Inferior parietal cortex (tissue), 1 donor: ENCODE measurements around the gene MEF2B.
"Not testable (repeated sequence)": the region's sequence is repeated elsewhere in the genome, so short reads cannot be mapped to it uniquely, and the experiment has no call there.

ENCODE experiments used
- DNase-seq: peaks from one replicate; pipeline ENCODE4 v3.0.0-alpha.2; 2016; ENCODE audit errors: extremely low spot score

The MEF2B gene

DNA sequence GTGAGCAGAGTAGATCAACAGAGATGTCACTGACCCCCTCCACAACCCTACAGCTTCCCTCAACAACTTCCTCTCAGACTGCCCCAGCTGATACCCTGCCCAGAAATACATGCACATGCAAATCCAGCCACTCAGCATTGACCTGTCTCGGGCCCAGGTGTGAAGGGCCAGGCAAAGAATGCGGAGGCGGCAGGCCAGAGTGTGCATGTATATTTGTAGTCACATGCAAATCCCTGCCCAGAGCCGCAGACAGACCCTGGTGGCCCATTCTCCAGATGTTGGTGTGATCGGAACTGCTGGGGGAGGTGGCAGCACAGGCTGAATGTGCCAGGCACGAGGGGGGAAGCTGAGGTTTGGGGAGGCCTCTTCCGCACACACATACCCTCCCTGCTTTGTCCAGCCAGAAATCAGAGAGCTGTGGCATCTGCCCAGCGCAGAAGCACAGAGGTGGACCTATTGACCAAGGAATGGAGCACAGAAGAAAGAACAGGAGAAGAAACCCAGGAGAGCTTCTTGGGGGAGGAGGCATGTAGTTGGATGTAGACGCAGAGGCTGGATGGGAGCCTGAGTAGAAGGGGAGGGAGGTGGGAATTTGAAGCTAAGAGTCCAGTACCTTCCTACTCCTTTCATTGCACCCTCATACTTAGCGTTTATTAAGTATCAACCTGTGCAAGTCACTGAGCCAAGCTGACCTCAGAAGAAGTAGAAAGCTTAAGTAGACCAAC, 14.4 kb downstream of the MEF2B start:
- no peak for DNase-seq

DNA sequence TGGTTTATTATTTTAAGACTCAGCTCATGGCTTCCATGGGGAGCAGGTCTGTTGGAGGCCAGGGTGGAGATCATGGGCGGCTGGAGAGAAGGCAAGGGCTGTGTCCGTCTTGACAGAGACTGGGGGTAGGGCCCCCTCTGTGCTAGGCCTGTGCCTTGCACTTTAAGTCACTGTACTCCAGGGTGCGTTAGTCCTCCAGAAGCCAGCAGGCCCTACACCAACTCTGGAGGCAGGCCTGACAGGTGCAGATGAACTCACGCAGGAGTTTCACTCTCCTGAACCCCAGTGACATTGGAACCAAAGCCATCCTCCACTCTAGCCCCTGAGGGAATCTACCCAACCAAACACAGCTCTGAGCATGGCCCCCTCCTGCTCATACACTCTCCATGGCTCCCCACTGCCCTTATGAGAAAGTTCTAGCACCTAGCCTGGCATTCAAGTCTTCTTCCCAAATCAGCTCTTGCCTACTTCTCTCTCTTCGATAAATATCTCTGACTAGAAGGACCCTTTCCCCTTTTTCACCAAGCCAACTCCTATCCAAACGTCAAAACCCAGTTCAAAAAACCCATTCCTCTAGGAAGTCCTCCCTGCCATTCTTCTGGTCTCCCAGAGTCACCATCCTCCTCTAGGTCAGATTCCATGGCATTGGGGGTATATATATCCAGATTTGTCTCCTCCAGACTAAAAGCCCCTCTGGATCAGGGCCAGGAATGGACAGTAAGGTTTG, 15.1 kb downstream of the MEF2B start:
- no peak for DNase-seq

- DNase-seq = no peak
These were observed 17.2 kb downstream of the MEF2B start for GRCh38 chr19:19152668-19153384.

DNA sequence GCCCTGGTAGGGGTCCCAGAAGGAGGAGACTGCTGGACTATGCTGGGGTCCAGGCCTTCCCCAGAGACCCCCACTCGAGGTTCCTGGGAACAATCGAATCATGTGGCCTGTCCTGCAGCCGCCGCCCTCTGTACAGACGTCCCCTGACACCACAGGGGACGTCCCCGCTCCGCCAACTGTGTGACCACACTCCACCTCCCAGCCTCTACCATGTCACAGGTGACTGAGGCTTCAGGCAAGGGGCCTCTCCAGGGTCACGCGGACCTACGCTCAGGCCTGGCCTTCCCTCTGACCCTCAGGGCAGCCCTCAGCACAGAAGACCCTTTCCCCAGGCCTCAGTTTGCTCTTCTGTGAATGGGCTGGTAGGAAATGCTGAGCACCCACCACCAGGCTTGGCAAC, 18.6 kb downstream of the MEF2B start:
- DNase-seq = no peak

GRCh38 chr19:19149435-19149834, 20.6 kb downstream of the MEF2B start:
- DNase-seq = no peak

DNA sequence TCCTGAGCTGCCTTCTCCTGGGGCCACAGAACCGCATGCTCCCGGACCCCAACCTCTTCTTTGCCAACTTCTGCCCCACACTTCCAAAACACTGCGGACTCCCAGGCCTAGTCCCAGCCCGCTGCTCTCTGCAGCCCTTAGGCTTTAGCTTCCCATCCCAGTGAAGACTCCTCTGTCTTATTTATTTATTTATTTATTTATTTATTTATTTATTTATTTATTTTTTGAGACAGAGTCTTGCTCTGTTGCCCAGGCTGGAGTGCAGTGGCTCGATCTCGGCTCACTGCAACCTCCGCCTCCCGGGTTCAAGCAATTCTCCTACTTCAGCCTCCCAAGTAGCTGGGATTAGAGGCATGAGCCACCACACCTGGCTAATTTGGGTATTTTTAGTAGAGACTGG, 21.6 kb downstream of the MEF2B start:
- DNase-seq = not testable (repeated sequence)

DNA sequence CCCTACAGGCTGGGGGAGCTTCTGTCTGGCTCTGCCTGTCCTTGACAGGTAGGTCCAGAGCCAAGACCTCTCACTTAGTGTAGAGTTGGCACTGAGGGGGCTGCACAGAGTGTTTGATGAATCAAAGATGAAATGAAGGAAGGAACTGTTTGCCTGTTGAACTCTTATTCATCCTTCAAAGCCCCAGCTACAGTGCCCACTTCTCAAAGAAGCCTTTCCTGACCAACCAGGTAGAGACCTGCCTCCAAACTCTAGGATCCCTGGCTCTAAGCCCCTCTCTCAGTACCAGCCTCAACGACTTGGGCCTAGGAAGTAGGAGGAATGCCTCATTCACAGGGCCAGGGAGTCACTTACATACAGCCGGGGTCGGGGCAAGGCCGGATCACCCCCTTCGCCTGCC, 22.7 kb downstream of the MEF2B start:
- DNase-seq = no peak

GRCh38 chr19:19146865-19147264, 23.2 kb downstream of the MEF2B start:
- no peak for DNase-seq

DNA sequence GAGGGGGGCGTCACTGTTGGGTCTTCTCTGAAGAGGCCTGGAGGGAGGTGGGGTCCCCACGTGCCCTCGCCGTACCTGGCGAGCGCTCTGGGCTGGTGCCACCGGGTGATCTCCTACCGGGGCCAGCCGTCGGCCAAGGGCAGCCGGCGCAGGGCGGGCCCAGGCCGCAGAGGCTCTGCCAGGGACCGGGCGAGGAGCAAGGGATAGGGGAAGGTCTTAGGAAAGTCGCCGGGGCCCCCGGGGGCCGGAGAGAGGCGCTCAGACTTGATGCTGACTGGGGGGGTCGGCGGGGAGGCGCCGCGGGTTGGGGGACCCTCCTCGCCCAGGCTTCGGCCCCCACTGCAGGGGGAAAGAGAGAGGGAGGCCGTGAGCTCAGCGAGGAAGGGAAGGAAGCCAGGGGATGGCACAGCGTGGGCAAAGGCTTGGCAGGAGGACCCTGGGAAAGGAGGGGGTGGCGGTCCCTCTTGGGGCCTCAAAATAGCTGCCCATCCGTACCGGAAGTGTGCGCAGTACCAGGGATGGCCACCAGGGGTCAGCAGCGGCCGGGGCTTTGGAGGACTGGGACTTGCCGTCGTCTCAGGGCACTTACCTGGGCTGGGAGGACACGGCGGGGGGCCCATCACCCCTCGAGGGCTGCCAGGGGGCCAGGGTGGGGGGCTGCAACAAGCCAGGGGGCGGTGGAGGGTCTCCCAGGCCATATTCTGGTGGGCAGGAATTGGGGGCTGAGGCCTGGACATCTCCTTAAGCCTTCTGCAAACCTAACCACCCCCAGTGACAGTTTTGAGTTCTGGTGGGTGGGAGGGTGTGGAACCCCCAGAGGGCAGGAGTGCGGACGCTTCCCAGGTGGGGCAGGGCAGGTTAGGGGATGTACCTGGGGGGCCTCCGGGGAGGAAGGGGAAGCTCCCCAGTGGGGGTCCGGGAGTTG, 24.1 kb downstream of the MEF2B start:
- DNase-seq = peak; percentile 70

- no peak for DNase-seq
These were observed 24.8 kb downstream of the MEF2B start for GRCh38 chr19:19145281-19145680.

GRCh38 chr19:19142347-19142746, 27.7 kb downstream of the MEF2B start:
- no peak for DNase-seq

- no peak for DNase-seq
These were observed 29.6 kb downstream of the MEF2B start for GRCh38 chr19:19140476-19140875.

- no peak for DNase-seq
These were observed 30.2 kb downstream of the MEF2B start for GRCh38 chr19:19139876-19140229.

DNA sequence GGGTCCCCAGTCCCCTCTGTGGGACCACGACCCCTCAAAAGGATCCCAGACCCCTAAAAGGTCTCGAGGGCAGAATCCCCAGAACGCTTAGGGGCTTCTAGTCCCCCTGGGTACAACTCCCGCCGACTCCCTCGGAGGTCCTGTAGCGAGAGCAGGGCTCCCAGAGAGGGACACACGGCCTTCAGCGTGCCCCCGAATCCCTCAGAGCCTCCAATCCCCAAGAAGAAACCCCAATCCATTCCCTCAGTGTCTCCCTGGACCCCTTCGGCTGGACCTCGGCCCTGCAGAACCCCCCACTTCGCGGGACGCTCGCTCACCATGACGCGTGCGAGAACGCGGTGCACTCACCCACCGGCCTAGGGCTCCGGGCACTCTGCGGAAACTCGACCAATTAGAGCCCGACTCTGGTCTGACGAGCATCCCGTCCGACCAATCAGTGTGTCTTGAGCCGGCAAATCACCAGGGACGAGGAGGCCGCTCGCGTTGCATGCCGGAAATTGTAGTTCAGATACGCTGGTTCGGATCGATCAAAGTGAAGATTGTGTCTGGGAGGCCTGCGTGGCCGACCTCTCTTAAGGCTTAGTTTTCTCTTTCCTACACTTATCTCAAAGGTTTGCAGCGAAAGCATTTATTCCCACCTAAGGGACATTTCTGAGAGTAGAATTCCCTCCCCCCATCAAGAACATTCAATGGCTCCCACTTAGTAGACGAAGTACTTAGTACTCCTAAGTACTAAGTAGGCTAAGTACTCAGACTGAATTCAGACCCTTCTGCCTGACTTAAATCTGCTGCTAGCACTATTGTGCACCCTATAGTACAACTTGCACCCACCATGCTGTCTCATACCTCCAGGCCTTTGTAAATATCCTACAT, 31.7 kb downstream of the MEF2B start, which contains the start of gene TMEM161A:
Gene TMEM161A (minus strand): TSS at position 370 of the 873 bp plus-strand sequence. CDS start 50 bp downstream, at position 320.
- peak; percentile 99 for DNase-seq

DNA sequence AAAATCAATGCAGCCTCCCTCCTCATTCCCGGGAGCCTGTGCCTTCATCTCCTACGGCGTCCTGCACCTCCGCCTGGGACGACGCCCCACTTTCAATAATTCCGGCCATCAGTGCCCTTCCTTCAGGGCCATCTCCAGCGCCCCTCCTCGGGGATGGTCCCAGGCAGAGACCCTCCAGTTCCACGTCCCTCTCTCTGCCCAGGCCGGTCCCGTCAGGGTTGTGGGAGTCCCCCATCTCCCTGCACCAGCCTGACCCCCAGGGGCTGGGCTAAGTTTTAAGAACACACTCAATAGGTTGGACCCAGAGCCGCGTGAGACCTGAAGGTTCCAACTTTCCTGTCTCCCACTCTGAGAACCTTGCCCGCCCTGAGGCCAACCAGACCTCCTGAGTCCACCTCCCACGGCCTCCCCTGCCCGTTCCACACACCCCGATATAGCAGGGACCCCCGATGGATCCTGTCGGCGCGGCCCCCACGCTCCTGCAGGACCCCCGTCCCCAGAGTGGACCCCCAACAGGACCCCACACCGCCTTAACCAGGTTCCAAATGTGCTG, 32.4 kb downstream of the MEF2B start:
- no peak for DNase-seq

DNA sequence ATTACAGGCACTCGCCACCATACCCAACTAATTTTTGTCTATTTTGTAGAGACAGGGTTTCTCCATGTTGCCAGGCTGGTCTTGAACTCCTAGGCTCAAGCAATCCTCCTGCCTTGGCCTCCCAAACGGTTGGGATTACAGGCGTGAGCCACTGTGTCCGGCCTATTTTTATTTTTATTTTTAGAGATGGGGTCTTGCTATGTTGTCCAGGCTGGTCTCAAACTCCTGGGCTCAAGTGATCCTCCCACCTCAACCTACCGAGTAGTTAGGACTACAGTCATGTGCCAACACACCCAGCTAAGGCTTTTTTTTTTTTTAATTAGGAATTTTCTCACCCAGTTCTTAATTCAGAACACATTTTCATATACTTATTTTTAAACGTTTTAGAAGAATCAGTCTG, 34.4 kb downstream of the MEF2B start:
- not testable (repeated sequence) for DNase-seq

- DNase-seq = no peak
These were observed 35.3 kb downstream of the MEF2B start for GRCh38 chr19:19134687-19135158.

DNA sequence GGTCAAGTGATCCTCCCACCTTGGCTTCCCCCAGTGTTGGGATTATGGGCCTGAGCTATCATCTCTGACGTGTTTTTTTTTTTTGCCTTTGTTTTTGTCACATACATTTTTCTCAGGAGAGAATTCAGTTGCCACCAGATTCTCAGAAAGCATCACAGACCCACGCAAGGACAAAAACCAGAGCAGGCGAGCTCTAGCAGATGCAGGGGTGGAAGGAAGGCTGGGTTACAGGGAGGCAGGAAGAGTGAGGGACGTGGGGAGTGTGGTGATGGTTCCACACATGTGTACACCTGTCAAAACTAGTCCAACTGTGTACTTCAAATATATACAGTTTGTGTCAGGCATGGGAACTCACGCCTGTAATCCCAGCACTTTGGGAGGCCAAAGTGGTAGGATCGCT, 36.1 kb downstream of the MEF2B start:
- DNase-seq = no peak

- no peak for DNase-seq
These were observed 37.2 kb downstream of the MEF2B start for GRCh38 chr19:19132912-19133311.

DNA sequence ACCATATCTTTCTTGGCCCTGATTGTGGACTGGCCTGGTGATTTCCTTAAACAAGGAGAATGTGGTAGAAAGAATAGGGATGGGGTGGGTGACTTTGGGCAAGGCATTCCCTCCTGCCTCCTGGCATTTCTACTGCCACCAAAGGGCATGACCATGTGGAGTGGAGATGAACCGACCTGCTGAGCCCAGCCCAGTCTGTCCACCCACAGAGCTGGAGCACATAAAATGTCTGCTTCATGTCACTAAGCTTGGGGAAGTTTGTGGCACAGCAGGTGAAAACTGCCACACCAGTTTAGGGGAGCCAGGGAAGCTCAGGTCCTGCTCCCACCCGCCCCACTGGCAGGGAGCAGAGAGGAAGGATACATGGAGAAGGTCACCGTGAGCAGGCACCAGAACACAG, 38.1 kb downstream of the MEF2B start:
- DNase-seq = no peak
